ENCODE measurements around the gene BIRC7.
A peak's percentile ranks its signal among the peaks of the same experiment; 100 is the strongest.

Gene BIRC7

DNA sequence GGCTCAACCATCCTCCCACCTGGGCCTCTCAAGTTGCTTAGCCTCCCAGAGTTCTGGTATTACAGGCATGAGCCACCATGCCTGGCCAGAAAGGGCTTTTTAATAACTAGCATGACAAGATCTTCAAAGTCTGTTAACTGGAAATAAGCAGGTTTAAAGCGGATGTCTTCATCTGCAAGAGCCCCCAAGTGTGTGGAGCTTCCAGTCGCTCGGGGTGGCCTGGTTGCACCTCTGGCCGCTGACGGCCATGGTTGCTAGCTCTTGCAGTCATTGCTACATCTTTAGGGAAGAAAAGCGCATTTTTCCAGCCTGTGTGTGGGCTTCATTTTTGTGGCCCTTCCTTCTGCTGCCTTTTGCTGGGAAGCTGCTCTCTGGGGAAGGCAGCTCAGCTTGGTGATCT is 44.7 kb downstream of the BIRC7 start:
- TF ChIP-seq, protein P1, sequence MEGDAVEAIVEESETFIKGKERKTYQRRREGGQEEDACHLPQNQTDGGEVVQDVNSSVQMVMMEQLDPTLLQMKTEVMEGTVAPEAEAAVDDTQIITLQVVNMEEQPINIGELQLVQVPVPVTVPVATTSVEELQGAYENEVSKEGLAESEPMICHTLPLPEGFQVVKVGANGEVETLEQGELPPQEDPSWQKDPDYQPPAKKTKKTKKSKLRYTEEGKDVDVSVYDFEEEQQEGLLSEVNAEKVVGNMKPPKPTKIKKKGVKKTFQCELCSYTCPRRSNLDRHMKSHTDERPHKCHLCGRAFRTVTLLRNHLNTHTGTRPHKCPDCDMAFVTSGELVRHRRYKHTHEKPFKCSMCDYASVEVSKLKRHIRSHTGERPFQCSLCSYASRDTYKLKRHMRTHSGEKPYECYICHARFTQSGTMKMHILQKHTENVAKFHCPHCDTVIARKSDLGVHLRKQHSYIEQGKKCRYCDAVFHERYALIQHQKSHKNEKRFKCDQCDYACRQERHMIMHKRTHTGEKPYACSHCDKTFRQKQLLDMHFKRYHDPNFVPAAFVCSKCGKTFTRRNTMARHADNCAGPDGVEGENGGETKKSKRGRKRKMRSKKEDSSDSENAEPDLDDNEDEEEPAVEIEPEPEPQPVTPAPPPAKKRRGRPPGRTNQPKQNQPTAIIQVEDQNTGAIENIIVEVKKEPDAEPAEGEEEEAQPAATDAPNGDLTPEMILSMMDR (IDR thresholded peaks at IDR 0.05): no peak

DNA sequence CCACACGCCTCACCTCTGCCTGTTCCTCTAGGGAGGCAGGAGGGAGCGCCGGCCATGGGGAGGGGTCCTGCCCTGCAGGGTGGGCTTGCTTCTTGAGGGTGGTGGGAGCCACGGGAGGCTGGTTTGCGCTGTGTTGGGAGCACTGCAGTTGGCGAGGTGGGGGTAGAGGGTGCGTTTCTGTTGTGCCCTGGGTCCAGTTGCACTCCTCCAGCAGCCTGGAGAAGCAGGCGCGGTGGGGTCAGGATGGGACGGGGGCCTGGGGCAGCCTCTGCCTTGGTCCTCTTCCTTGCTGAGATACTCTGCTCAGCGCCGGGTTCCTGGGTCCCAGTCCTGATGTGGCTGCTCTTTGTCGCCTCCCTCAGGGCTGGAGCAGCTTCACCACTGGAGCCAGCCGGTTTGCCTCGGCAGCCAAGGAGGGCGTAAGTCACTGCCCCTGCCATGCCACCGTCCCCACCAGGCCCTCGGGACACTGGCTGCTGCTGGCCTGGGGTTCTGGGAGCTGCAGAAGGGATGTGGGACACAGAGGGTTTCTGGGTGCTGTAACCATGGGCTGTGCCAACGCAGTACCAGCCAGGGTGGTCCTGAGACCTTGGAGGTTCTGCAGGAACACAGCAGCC is 45.3 kb downstream of the BIRC7 start:
- TF ChIP-seq, protein P1 (IDR thresholded peaks at IDR 0.05): peak; percentile 45

DNA sequence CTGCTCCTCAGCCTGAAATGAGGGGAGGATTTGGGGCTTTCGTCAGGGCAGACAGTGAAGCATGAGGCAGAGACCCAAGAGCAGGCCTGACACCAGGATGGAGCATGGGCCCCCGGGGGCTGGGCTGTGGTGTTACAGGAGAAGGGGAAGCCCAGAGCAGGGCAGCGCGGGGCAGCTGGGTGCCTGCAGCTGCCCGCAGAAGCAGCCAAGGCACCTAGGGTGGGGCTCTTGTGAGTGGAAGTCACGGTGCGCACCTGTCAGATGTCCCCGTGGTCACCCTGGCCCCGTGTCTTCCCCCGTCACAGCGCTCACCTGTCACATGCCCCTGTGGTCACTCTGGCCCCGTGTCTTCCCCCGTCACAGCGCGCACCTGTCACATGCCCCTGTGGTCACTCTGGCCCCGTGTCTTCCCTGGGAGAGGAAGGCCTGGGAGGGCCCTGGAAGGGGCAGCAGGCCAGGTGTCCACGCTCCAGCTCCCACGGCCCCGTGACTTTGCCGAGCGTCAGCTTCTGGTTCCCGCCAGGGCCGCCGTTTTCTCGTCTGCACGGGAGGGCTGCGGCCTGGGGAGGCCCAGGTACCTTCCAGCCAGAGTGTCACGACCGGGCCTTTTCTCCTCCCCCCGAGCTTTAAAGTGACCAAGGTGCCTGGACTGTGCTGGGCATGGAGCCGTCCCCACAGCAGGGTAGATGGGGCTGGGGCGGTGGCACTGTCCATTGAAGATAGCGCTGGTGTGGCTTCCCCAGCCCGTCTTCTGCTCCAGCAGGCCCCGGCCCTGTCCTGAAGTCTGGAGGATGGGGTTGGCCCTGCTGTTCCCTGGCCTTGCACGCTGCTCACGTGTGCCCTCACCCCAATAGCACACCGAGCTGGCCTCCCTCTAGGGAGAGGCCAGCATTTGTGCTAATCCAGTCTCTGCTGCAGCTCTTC is 46.3 kb downstream of the BIRC7 start:
- TF ChIP-seq, protein P1 (IDR thresholded peaks at IDR 0.05): no peak

DNA sequence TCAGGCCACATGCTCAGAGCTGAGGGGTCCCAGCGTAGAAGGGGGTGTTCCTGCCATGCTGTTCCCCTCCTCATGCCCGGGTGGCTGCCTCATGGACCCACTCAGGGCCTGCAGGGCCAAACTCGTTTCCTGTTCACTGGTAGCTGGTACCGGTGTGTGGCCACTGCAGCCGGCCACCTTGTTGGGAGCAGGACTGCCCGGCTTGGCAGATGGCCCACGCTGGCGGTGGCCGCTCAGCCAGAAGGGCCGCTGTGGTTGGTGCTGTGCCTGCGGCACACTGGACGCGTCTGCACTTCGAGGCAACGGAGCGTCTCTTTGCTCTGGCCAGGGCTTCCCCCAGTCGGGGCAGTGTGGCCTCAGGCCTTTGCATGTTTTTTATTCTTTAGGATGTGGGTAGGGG is 47.2 kb downstream of the BIRC7 start:
- TF ChIP-seq, protein P1 (IDR thresholded peaks at IDR 0.05): no peak

DNA sequence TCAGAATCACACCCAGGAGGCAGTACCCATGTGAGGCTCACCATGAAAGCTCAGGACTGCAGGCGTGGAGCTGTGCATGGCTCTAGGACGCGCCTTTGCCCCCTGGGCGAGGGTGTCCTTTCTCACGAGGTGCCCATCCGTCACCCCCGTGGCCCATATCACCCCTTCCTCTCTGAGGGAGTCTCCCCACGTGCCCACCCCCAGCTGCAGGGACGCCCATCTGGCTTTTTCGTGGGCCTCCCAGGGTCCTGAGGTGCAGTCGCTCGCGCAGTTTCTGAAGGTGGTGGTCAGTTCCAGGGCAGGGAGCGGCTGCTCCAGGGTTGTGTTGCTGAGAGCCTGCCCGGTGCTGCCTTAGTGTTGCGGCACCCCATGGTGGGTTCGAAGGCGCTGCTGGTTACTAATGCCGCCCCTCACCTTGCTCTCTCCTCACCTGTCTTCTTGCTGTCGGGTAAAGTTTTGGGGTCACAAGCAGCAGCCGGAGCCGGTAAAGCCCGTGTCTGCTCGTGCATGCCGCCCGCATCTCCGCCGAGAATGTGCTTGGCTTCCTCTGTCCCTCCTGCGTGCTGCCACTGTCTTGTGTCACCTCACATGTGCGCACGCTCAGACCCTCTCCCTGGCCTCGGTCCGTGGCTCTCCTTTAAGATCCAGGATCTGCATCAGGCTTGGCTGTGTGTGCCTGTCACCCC is 47.8 kb downstream of the BIRC7 start:
- TF ChIP-seq, protein P1 (IDR thresholded peaks at IDR 0.05): no peak

DNA sequence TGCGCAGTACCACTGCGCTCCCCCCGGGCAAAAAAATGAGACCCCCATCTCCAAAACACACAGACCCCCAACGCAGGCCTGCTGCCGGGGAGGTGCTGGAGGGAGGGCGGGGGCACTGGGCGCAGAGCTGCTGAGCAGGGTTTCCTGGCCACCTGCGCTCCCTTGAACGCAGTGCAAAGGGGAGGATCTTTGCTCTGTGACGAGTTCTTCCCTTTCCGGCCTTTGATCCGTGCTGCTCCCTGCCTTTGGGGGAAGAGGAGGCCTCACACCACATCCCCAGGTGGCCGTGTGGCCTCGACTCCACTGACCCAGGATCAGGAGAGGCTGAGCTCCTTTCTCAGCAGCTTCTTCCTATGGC is 48.4 kb downstream of the BIRC7 start:
- TF ChIP-seq, protein P1 (IDR thresholded peaks at IDR 0.05): no peak

DNA sequence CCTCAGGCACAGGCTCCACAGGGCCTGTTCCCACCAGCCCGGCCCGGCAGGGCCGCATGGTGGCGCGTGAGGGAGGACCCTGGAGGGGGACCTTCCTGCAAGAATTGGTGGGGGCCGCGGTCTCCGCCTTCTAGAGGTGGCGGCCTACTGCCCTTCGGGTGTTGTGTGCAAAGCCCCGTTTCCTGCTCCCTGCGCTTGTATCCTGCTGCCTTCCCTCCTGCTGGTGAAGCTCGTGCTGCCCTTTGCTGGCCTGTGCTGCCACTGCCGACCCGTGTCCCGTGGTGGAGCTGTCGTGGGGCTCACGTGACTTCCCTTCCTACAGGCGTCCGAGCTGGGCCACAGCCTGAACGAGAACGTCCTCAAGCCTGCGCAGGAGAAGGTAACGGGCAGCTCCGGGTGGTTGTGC is 48.8 kb downstream of the BIRC7 start:
- TF ChIP-seq, protein P1 (IDR thresholded peaks at IDR 0.05): no peak
